Epithelial cell of prostate (primary cell): ENCODE measurements around the gene OXTR.
A peak's percentile ranks its signal among the peaks of the same experiment; 100 is the strongest.
"Not testable (repeated sequence)": the region's sequence is repeated elsewhere in the genome, so short reads cannot be mapped to it uniquely, and the experiment has no call there.

Source experiments
- DNase-seq: peaks from one replicate; pipeline ENCODE4 v3.0.0-alpha.2; 2011; ENCODE audit warnings: low read depth, low spot score
- H3K27ac ChIP-seq: fragments of 450-650 bp; 2 replicates; pipeline ENCODE4 v1.5.1; 2017; ENCODE audit warnings: mild to moderate bottlenecking

OXTR gene

GRCh38 chr3:8722808-8723207 is 46.6 kb downstream of the OXTR start:
- DNase-seq: no peak
- no peak overlapping the region for H3K27ac ChIP-seq

GRCh38 chr3:8715757-8716156 is 53.7 kb downstream of the OXTR start:
- not testable (repeated sequence) for DNase-seq, H3K27ac ChIP-seq

- DNase-seq: no peak
- no peak overlapping the region for H3K27ac ChIP-seq
Observed at GRCh38 chr3:8713901-8714759, 55.3 kb downstream of the OXTR start.

- H3K27ac ChIP-seq: no peak overlapping the region
- DNase-seq: no peak
Observed at GRCh38 chr3:8712908-8713255, 56.5 kb downstream of the OXTR start.

GRCh38 chr3:8712045-8712907 is 57.1 kb downstream of the OXTR start:
- H3K27ac ChIP-seq: no peak overlapping the region
- DNase-seq: peak; percentile 53

GRCh38 chr3:8709801-8710507 is 59.5 kb downstream of the OXTR start:
- H3K27ac ChIP-seq: no peak overlapping the region

GRCh38 chr3:8709287-8709686 is 60.1 kb downstream of the OXTR start:
- no peak overlapping the region for H3K27ac ChIP-seq
- DNase-seq: no peak

More at GRCh38 chr3:8709801-8710507, 59.5 kb downstream of the OXTR start:
- no peak for DNase-seq

- DNase-seq: no peak
- no peak overlapping the region for H3K27ac ChIP-seq
Observed at GRCh38 chr3:8705575-8705974, 63.8 kb downstream of the OXTR start.

GRCh38 chr3:8702560-8702959 is 66.9 kb downstream of the OXTR start:
- DNase-seq: no peak
- no peak overlapping the region for H3K27ac ChIP-seq
